HG02938 (cell line): ENCODE data around the gene C2orf49.
A peak's percentile ranks its signal among the peaks of the same experiment; 100 is the strongest.

Experiments used
- ATAC-seq: cut with Tn5 transposase; IDR thresholded peaks from one replicate; pipeline ENCODE4 v1.9.1; 2021; ENCODE audit warnings: mild to moderate bottlenecking, moderate library complexity; ENCODE audit not compliant: unreplicated experiment

C2orf49 gene

DNA sequence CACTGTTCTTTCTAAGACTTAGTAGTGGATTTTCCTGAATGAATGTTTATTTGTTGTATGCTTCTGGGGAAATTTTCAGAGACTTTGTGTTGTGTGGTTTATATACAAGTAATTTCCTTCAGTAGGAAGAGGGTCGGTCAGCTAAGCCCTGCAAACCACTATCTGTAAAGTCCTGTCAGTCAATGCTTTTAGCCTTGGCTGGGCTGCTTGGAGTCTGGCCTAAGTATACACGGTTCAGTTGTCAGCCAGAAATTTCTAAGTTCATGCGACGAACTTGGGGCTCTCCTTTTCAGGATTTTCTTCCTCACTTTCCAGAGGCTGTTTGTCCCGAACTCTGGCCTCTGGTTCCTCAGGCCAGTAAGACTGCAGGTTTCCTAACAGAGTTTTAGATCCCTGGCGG lies 21.3 kb downstream of the C2orf49 start:
- ATAC-seq: no peak

- no peak for ATAC-seq
Observed at GRCh38 chr2:105361102-105361889, 24.0 kb downstream of the C2orf49 start.

DNA sequence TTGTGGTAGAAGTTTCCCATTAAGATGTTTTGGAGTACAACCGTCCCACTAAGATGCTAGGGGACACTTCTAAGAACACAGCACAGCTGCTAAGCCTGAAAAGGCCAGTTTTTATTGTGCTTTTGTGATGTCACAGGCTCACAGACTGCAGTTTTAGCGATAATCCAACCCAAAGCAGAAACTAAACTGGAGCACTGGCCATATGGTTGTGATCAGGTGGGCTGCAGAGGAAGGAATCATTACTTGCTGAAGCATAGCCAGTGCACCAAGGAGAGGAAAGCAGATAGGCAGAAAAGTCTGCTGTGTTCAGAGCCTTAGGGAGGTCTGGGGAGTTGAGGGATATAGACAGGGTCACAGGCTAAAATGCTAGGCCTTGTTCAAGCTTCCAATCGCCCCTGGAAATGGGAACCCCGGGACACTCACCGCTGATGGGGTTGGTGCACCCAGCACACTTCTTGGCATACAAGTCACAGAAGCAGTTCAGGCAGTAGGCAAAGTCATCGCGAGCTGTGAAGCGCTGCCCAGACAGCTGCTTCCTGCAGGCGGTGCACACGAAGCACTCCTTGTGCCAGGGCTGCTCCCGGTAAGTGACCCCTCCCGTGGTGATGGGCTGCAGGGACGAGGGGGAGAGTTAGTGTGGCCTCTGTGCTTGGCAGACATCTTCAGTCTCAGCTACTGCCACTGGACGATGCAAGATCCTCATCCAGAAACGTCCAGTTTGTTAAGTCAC lies 25.7 kb downstream of the C2orf49 start:
- ATAC-seq: no peak

GRCh38 chr2:105364436-105365139 lies 27.2 kb downstream of the C2orf49 start:
- no peak for ATAC-seq

DNA sequence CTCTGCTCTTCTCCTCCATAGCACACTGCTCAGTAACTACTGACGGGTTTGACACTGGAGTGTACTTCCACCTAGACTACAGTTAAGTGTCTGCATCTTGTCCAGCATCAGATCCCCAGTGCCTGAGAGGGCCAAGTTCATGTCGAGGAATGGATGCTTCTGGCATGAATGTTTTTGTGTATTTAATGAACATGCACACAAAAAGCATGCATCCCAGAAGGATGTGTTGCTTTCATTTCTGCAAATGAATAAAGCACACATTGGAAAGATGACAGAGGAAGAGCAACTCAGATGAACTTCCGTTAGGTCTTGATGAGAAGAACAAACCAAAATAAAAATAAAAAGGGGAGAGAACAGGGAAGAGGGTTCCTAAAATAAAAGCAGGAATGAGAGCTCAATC lies 27.9 kb downstream of the C2orf49 start:
- no peak for ATAC-seq

DNA sequence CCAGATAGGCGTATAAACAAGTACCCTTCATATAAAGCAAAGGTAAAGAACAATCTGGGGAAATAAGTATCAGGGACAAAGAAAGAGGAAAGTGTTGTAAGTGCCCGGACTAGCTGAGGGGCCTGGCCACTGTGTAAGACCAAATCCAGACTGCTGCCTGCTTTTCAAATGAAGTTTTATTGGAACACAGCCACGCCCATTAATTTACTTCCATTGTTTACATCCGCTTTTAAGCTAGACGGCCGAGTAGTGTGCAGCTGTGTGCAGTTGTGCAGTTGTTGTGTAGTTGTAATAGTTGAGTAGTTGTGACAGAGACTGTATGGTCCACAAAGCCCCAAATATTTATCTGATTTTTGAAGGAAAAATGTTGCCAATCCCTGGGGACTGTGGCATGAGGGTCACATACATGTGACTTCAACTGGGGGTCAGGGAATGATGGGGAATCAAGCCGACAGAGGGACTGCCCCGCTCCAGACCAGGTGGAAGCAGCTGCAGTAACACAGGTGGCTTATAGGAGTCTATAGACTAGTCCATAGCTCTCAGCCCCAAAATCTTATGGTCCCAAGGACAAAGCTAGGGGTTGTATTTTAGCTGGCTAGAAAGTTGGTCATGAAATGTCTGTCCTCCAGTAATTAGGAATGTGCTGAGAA lies 31.5 kb downstream of the C2orf49 start:
- no peak for ATAC-seq

DNA sequence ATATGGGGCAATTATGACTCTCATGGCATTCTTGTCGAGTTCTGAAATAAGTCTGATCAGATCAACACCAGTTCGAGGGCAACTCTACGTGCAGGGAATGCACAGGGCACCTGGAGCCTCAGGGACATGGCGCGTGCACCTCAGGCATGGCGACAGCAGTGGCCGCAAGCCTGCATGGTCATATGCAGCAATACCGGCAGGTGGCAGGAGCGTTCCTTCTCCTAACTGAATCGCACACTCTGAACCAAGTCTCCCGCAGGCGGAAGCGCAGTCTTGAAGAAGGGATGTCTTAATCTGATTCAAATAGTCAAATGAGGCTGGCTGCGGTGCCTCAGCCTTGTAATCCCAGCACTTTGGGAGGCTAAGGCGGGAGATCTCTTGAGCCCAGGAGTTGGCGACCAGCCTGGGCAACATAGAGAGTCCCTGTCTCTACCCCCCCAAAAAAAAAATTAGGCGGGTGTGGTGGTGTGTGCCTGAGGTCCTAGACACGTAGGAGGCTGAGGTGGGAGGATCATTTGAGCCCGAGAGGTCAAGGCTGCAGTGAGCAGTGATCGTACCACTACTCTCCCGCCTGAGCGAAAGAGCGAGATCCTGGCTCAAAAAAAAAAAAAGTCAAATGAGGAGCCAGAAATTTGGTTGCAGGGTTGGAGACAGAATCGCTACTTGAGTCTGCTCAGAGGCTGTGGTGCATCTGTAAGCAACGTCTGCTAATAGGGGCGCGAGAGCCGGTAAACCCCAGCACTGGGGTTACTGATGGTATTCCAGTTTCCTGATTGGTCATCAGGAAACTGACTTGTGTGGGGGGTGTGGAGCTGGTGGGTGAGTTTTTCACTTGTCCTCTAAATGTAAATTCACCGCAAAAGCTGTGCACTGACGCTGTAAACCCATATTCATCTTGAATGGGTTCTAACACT lies 32.7 kb downstream of the C2orf49 start:
- ATAC-seq: peak; percentile 90

DNA sequence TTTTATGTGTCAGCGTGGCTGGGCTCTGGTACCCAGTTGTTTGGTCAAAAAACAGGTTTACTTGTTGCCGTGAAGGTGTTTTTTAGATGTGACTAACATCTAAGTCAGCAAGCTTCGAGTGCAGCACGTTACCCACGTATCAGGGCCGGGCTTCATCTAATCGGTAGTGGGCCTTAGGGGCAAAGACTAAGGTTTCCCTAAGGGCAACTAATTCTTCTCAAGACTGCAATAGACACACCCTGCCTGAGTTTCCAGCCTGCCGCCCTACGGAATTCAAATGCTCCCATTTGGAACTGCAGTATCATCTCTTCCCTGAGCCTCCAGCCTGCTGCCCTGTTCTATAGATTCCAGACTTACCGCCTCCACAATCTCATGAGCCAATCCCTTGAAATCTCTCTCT lies 33.8 kb downstream of the C2orf49 start:
- no peak for ATAC-seq

DNA sequence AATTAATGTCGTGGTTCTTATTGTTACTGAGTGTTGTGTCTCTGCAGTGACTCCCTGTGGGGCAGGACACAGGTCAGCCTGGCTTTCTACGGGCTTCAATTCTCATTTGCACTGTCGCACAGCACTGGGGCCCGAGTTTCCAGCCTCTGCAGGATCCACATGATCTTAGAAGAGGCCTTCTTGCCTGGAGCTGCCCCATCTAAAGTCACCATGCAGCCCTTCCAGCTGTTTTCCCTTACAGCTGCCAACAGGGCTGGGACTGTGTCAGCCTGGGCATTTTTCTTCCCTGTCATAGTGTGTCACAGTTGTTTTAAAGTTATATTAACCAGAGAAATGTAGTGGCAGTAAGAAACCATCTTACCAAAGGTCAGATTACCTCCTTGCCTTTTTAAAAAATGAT lies 34.5 kb downstream of the C2orf49 start:
- ATAC-seq: no peak

DNA sequence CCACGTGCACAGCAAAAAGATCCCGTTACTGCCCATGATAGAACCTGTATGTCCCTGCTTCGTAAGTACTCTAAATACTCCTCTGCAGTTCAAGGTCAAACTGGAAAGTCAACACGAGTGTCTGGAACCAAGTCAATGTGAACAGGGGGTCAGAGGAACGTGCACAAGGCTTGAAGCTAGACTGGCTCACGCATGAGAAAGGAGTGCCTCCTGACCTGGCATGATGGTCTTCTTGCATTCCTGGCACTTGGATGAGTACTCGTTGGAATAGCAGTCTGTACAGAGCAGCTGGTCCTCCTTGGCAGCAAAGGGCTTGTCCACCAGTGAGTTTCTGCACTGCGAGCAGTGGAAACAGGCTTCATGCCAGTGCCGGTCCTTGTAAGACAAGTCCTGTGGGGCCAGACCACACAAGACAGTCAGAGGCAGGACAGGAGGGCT lies 36.0 kb downstream of the C2orf49 start:
- no peak for ATAC-seq

- ATAC-seq: peak; percentile 71
Observed at GRCh38 chr2:105373895-105374401, 36.6 kb downstream of the C2orf49 start.

- ATAC-seq: no peak
Observed at GRCh38 chr2:105375001-105375561, 37.7 kb downstream of the C2orf49 start.

DNA sequence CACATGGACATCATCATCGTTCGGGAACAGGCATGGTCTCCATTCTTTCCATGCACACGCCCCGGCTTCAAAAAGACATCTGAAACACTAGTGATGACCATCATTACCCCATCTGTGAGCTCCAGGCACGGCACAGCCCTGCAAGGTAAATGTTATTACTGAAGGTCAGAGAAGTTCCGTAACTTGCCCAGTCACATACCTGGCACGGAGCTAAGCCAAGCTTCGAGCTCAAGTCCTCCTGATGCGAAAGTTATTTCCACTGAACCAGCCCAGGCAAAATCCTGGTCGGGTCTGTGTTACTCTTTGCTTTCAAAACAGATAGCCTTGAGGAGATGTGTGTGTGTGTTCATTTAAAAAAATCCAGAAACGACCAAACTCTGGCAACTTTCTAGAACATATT lies 38.7 kb downstream of the C2orf49 start:
- ATAC-seq: no peak

DNA sequence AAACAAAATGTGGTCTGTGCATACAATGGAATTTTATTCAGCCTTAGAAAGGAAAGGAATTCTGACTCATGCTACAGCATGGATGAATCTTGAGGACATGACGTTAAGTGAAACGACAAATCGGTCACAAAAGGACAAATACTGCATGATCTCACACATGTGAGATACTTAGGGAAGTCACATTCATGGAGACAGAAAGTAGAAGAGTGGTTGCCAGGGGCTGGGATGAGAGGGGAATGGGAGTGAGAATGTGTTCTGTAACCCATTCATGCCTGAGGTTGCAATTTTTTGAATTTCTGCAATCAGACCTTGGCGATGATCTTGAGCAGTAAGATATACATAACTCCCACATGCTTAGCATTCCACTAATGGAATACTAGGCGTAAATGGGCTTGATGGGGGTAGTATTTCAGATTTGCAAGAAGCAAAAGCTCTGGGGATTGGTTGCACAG lies 39.5 kb downstream of the C2orf49 start:
- ATAC-seq: no peak

DNA sequence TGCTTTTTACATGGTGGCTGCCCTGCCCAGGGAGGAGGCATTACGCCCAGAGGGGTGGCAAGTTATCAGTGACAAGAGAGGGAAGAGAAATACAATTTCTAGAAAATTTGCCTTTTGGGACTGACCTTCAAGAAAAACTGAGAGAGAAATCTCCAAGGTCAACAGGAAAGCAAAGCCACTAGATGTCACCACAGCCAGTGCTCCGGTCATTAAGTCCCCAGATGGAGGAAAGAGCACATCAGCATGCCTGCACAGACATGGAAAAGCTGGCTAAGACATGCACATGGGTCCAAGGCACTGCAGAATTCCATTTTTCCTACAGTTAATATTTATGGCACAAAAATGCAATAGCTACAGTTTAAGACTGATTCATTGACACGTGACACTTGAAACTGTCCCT lies 40.5 kb downstream of the C2orf49 start:
- ATAC-seq: no peak

DNA sequence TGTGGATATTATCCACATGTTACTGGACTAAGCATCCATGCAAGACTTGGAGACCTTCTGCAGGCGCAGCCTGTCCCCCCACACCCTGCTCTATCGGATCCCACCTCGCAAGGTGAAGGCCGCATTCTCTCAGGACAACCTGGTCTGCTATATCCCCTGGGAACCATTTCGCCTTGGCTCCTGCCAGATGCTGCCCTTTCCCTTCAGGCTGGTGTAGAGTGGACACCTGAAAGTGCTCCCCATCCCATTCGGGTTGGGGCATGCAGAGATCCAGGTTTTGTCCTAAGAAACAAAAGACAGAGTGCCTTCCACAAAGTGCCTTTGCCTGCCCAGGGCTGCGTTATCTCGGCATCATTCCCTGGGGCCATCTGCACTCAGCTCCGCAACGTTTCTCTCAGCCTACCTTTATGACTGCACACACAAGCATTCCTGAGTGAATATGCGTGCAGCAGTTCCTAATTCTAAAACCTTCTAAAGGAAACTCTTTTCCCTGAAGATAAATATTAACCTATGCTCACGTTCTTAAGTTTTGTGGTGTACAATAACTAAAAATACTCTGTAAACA lies 41.0 kb downstream of the C2orf49 start:
- ATAC-seq: no peak

DNA sequence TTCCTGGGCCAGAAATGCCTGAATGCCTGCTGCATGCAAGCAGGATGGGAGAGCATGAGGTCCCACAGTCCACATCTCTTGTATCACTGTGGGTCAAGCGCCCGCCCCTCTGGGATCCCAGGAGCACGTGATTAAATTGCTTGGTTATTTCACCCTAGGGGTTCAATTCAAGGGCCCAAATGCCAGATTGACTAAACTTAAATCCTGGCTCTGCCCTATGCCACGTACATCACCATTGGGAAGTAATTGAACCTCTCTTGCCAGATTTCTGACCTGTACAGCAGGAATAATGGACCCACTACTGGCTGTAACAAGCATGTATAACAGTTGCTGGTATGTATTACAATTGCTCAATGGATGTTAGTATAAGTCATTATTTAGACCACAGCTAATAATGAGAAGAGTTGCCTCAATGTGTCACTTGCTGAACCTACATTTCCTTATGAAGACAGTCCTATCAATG lies 41.6 kb downstream of the C2orf49 start:
- no peak for ATAC-seq

- ATAC-seq: no peak
Observed at GRCh38 chr2:105379741-105380186, 42.4 kb downstream of the C2orf49 start.
